ENCODE results near the gene C1orf94. TPM values are rescaled to one million over a fixed set of nuclear protein-coding genes. Genes with fewer than 3 reads are reported as not detected.

C1orf94 gene
- total and polyA plus RNA-seq, 2 of the 8 experiments (the other 6 are each of a cell fraction or from before 2014, with no cell fraction given), result 5.8 to 12.5 TPM

DNA sequence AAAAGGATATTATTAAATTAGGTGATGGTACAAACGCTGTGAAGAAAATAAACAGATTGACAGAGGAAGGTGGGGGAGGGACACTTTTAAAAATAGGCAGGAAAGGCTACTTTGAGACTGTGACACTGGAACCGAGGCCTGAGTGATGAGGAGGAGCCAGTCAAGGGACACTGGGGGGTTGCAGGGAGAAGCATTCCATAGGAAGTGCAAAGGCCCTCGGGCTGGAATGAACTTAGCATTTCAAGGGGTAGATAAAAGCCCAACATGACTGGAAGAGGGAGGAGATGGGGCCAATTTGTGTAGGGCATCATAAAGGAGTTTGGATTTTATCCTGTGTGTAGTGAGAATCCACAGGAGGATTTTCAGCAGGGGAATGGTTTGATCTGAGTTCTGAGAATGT lies 15.9 kb downstream of the C1orf94 start:
- Histone ChIP-seq H3K4me2 (ENCODE audit: insufficient read depth in 1 of 2, low read depth in 2 of 2, low read length in 2 of 2) (no peak overlapping the region), H3K4me3 (ENCODE audit: extremely low read depth in 1 of 4, insufficient read depth in 2 of 4, low read depth in 3 of 4, low read length in 4 of 4) (no peak overlapping the region), H4K8ac (ENCODE audit: extremely low read depth, insufficient read depth, low read length) (no peak overlapping the region), H3K4ac (replicated peaks; ENCODE audit: insufficient read length, low read depth, low read length) (no peak overlapping the region), H3K9ac (replicated peaks in 1 of 4; ENCODE audit: extremely low read depth in 1 of 4, low read depth in 3 of 4, low read length in 3 of 4) (no peak overlapping the region), H2BK15ac (ENCODE audit: low read length) (no peak overlapping the region), H4K5ac (ENCODE audit: insufficient read length, low read depth, low read length) (no peak overlapping the region), H3K27ac (ENCODE audit: low read depth, low read length) (no peak overlapping the region), H2BK120ac (replicated peaks; ENCODE audit: low read depth, low read length) (no peak overlapping the region), H3K79me2 (ENCODE audit: control insufficient read depth in 1 of 2, insufficient read depth in 2 of 2, low read length in 2 of 2) (no peaks in the 10 kb centered on the region; a peak in 1 of 4 replicates), H2AK5ac (ENCODE audit: low read depth, low read length) (no peak overlapping the region), H3K36me3 (ENCODE audit: control insufficient read depth in 2 of 4, insufficient read depth in 4 of 4, low read length in 3 of 4) (0 out of 8 replicates have a peak, but pooled peaks cover 0 to 6% (median 0%) of the 10 kb centered on the region in 4 experiments), H3K27me3 (replicated peaks in 1 of 4; ENCODE audit: control insufficient read depth in 3 of 4, extremely low read depth in 1 of 4, insufficient read depth in 3 of 4, low read length in 3 of 4) (peaks cover 0 to 4% (median 0%) of the 10 kb centered on the region in 4 experiments; a peak in 3 of 7 replicates), H3K23me2 (ENCODE audit: low read depth, low read length) (peaks cover 2% of the 10 kb centered on the region), H2BK5ac (ENCODE audit: low read depth, low read length) (no peak overlapping the region), H3K56ac (replicated peaks; ENCODE audit: insufficient read length, low read depth, low read length) (no peak overlapping the region), H2BK20ac (ENCODE audit: low read length) (no peak overlapping the region), H3K9me3 (ENCODE audit: insufficient read depth in 2 of 2, low read depth in 1 of 2, low read length in 1 of 2) (peaks cover 11 to 13% of the 10 kb centered on the region in 2 experiments), H3K18ac (ENCODE audit: extremely low read depth, low read length) (no peak overlapping the region), H3K14ac (ENCODE audit: insufficient read length) (no peak overlapping the region), H4K20me1 (replicated peaks in 1 of 2; ENCODE audit: control insufficient read depth in 1 of 2, insufficient read depth in 2 of 2, low read length in 2 of 2) (peaks cover 0 to 3% of the 10 kb centered on the region in 2 experiments), H4K91ac (replicated peaks; ENCODE audit: insufficient read length, low read length) (no peak overlapping the region), H2AFZ (ENCODE audit: low read length) (no peak overlapping the region), H3K23ac (ENCODE audit: insufficient read length) (no peak overlapping the region), H2BK12ac (ENCODE audit: low read depth, low read length) (no peak overlapping the region), H3K4me1 (replicated peaks in 1 of 4; ENCODE audit: control insufficient read depth in 3 of 4, insufficient read depth in 4 of 4, low read length in 3 of 4) (peaks cover 11 to 16% (median 13%) of the 10 kb centered on the region in 4 experiments), H3K79me1 (ENCODE audit: low read depth, low read length) (no peaks in the 10 kb centered on the region)
- ChIA-PET POLR2A (ENCODE audit: partially characterized antibody) (no interaction called here), CTCF (ENCODE audit: partially characterized antibody) (interaction anchor here (1.5 kb wide), 1 partner anchor 80 kb away, joined by 3 read pairs; no protein-coding TSS in a partner anchor)
- WGBS, 2 experiments (ENCODE audit: extremely low coverage in 1 of 2, insufficient coverage in 1 of 2, insufficient read length in 1 of 2, insufficient replicate concordance in 2 of 2, low coverage in 1 of 2, low lambda C conversion rate in 2 of 2, missing lambda C conversion rate in 1 of 2), result 74% methylated on average over 3 of the region's 3 CpGs; no CpG with 5 or more reads in 1 of the 2 experiments
- FAIRE-seq (no peak), DNase-seq (ENCODE audit: low read depth in 1 of 2, low spot score in 2 of 2) (no peak)
- TF ChIP-seq SIN3A (conservative IDR thresholded peaks at IDR 0.05 in 1 of 2, IDR thresholded peaks at IDR 0.05 in 1 of 2; ENCODE audit: low read depth in 1 of 2, low read length in 2 of 2) (no peak), NRF1 (IDR thresholded peaks at IDR 0.05; ENCODE audit: low read depth, low read length) (no peak), BACH1 (IDR thresholded peaks at IDR 0.05; ENCODE audit: low read length) (no peak), CREB1 (IDR thresholded peaks at IDR 0.05) (no peak), TCF12 (IDR thresholded peaks at IDR 0.05; ENCODE audit: low read depth, low read length) (no peak), CHD2 (IDR thresholded peaks at IDR 0.05; ENCODE audit: low read length) (no peak), CTBP2 (IDR thresholded peaks at IDR 0.05; ENCODE audit: borderline replicate concordance, insufficient read depth, insufficient read length, low read length) (no peak), ZNF274 (IDR thresholded peaks at IDR 0.05; ENCODE audit: borderline replicate concordance, extremely low read depth, low read length) (no peak), MAFK (IDR thresholded peaks at IDR 0.05; ENCODE audit: low read depth, low read length) (no peak), GTF2F1 (IDR thresholded peaks at IDR 0.05; ENCODE audit: borderline replicate concordance, low read depth, low read length) (no peak), SP2 (IDR thresholded peaks at IDR 0.05; ENCODE audit: low read length) (no peak), BCL11A (IDR thresholded peaks at IDR 0.05; ENCODE audit: low read depth in 2 of 2, low read length in 2 of 2) (no peak), EGR1 (IDR thresholded peaks at IDR 0.05; ENCODE audit: borderline replicate concordance, low read depth, low read length) (no peak), BRCA1 (IDR thresholded peaks at IDR 0.05; ENCODE audit: low read depth, low read length) (no peak)
- TF ChIP-seq, protein P1, sequence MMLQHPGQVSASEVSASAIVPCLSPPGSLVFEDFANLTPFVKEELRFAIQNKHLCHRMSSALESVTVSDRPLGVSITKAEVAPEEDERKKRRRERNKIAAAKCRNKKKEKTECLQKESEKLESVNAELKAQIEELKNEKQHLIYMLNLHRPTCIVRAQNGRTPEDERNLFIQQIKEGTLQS (IDR thresholded peaks at IDR 0.05; ENCODE audit: insufficient read depth, low read depth, low read length), result no peak

Measured in H1 (cell line).